Measurements from ENCODE around the gene PTPRA. TPM values are rescaled to one million over a fixed set of nuclear protein-coding genes. Genes with fewer than 3 reads are reported as not detected.

PTPRA gene
- total and polyA plus RNA-seq, 2 of the 13 experiments (the other 11 are each of a cell fraction or from before 2014, with no cell fraction given) = 47.2 to 127 TPM

GRCh38 chr20:3047486-3048419 is 174.5 kb downstream of the PTPRA start (continued):
- TF ChIP-seq, protein P1, sequence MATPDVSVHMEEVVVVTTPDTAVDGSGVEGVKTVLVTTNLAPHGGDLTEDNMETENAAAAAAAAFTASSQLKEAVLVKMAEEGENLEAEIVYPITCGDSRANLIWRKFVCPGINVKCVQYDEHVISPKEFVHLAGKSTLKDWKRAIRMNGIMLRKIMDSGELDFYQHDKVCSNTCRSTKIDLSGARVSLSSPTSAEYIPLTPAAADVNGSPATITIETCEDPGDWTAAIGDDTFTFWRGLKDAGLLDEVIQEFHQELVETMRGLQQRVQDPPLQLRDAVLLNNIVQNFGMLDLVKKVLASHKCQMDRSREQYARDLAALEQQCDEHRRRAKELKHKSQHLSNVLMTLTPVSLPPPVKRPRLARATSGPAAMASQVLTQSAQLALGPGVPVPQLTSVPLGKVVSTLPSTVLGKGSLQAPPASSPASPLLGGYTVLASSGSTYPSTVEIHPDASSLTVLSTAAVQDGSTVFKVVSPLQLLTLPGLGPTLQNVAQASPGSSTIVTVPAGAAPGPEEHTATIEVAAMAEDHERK (CRISPR knock-in tag; IDR thresholded peaks at IDR 0.05; ENCODE audit: low read depth) = no peak
- TF ChIP-seq SRSF1 (optimal IDR thresholded peaks at IDR 0.05; ENCODE audit: low read depth, low read length) (peak; percentile 39), DMTF1 (CRISPR knock-in tag; IDR thresholded peaks at IDR 0.05) (no peak), MXD4 (CRISPR knock-in tag; IDR thresholded peaks at IDR 0.05) (no peak), RBM22 (optimal IDR thresholded peaks at IDR 0.05; ENCODE audit: low read length) (peak; percentile 19), KDM5B (CRISPR knock-in tag; IDR thresholded peaks at IDR 0.05; ENCODE audit: borderline replicate concordance) (no peak), ARNTL (CRISPR knock-in tag; IDR thresholded peaks at IDR 0.05) (0 out of 2 replicates have a peak, but pooled peaks have one; percentile 26), ZNF280B (CRISPR knock-in tag; IDR thresholded peaks at IDR 0.05; ENCODE audit: borderline replicate concordance) (peak; percentile 61; the same call in 1 of the 2 replicates), ZBTB40 (IDR thresholded peaks at IDR 0.05) (peak; percentile 93), ZBTB40 (CRISPR knock-in tag; IDR thresholded peaks at IDR 0.05) (peak; percentile 99), HMG20A (CRISPR knock-in tag; IDR thresholded peaks at IDR 0.05; ENCODE audit: borderline replicate concordance) (no peak), ZNF44 (CRISPR knock-in tag; IDR thresholded peaks at IDR 0.05) (no peak)
- TF ChIP-seq, protein P2, sequence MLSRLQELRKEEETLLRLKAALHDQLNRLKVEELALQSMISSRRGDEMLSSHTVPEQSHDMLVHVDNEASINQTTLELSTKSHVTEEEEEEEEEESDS (CRISPR knock-in tag; IDR thresholded peaks at IDR 0.05; ENCODE audit: borderline replicate concordance) = no peak
